ENCODE results near the gene CHID1.

CHID1 gene

GRCh38 chr11:876545-876944 lies 34.1 kb downstream of the CHID1 start:
- Histone ChIP-seq H3K9me3 (ENCODE audit: control insufficient read depth, insufficient read depth, low read length) (no peaks in the 10 kb centered on the region), H3K36me3 (ENCODE audit: insufficient read depth, low read length) (peaks cover 8% of the 10 kb centered on the region), H3K4me1 (ENCODE audit: insufficient read depth, low read length) (no peaks in the 10 kb centered on the region), H3K9ac (ENCODE audit: low read depth, low read length) (no peak overlapping the region)

- Histone ChIP-seq H3K36me3 (ENCODE audit: insufficient read depth, low read length) (peaks cover 8% of the 10 kb centered on the region), H3K9ac (ENCODE audit: low read depth, low read length) (no peak overlapping the region), H3K4me1 (ENCODE audit: insufficient read depth, low read length) (no peaks in the 10 kb centered on the region), H3K9me3 (ENCODE audit: control insufficient read depth, insufficient read depth, low read length) (no peaks in the 10 kb centered on the region)
Observed at GRCh38 chr11:875769-876301, 34.8 kb downstream of the CHID1 start.

DNA sequence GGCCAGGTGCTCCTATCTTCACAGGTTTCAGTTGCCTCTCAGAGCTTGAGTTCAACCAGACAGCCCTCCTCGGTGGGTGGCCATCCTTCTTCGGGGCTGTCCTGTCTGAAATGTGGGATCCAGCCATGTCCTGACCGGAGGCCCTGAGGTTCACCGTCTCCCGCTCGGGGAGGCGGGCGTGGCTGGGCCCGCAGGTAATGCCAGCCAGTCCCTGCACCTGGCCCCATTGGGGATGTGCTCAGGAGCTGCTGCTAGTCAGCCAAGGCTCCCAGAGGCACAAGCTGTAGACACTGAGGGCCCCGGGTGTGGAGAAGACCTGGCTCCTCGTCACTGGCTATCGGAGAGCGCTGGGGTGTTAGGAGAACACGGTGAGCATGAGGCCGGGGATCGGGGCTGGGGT lies 35.4 kb downstream of the CHID1 start:
- Histone ChIP-seq H3K9me3 (ENCODE audit: control insufficient read depth, insufficient read depth, low read length) (no peaks in the 10 kb centered on the region), H3K4me1 (ENCODE audit: insufficient read depth, low read length) (no peaks in the 10 kb centered on the region; the same call in 1 of the 2 replicates), H3K36me3 (ENCODE audit: insufficient read depth, low read length) (peaks cover 8% of the 10 kb centered on the region), H3K9ac (ENCODE audit: low read depth, low read length) (no peak overlapping the region)

- no peaks in the 10 kb centered on the region; the same call in 1 of the 2 replicates for H3K4me1 ChIP-seq (ENCODE audit: insufficient read depth, low read length)
- H3K36me3 ChIP-seq (ENCODE audit: insufficient read depth, low read length): peaks cover 6% of the 10 kb centered on the region
- no peaks in the 10 kb centered on the region for H3K9me3 ChIP-seq (ENCODE audit: control insufficient read depth, insufficient read depth, low read length)
- no peak overlapping the region for H3K9ac ChIP-seq (ENCODE audit: low read depth, low read length)
Observed at GRCh38 chr11:873706-874105, 36.9 kb downstream of the CHID1 start.

- H3K9me3 ChIP-seq (ENCODE audit: control insufficient read depth, insufficient read depth, low read length): no peaks in the 10 kb centered on the region
- no peaks in the 10 kb centered on the region; the same call in 1 of the 2 replicates for H3K4me1 ChIP-seq (ENCODE audit: insufficient read depth, low read length)
- H3K36me3 ChIP-seq (ENCODE audit: insufficient read depth, low read length): peaks cover 6% of the 10 kb centered on the region
- no peak overlapping the region for H3K9ac ChIP-seq (ENCODE audit: low read depth, low read length)
Observed at GRCh38 chr11:872799-873198, 37.8 kb downstream of the CHID1 start.

GRCh38 chr11:871472-871871 lies 39.1 kb downstream of the CHID1 start:
- Histone ChIP-seq H3K36me3 (ENCODE audit: insufficient read depth, low read length) (peaks cover 6% of the 10 kb centered on the region), H3K9ac (ENCODE audit: low read depth, low read length) (no peak overlapping the region), H3K9me3 (ENCODE audit: control insufficient read depth, insufficient read depth, low read length) (no peaks in the 10 kb centered on the region), H3K4me1 (ENCODE audit: insufficient read depth, low read length) (no peaks in the 10 kb centered on the region; the same call in 1 of the 2 replicates)

DNA sequence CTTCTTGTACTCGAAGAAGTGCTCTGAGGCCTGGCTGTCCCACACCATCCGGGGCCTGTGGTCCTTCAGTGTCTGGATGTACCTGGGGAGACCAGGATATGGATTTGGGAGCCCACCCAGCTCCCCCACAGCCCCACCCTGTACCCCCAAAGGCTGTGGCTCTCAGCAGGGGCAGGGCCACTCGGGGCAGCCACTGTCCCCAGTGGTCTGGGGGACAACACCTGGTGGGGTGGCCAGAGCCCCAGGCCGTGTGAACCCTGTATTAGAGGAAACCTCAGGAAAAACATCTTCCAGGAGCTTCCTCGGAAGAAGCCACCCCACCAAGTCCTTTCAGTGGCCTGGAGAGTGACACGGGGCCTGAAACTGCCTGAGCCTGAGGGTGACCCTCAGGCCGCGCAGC lies 40.2 kb downstream of the CHID1 start:
- Histone ChIP-seq H3K9me3 (ENCODE audit: control insufficient read depth, insufficient read depth, low read length) (no peaks in the 10 kb centered on the region), H3K9ac (ENCODE audit: low read depth, low read length) (no peak overlapping the region), H3K36me3 (ENCODE audit: insufficient read depth, low read length) (no peaks in the 10 kb centered on the region), H3K4me1 (ENCODE audit: insufficient read depth, low read length) (no peaks in the 10 kb centered on the region; the same call in 1 of the 2 replicates)

DNA sequence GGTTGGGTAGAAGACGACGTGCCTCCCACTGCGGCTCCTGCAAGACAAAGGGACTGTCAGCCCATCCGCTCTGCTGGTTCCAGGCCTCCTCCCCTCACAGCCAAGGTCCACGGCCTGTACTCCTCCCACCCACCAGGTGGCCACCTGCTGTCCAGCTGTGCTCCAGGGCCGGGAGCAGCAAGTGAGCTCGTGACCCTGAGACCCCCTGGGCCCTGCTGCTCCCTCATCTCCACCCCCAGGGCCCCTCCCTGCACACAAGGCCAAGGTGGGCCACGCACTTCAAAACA lies 40.5 kb downstream of the CHID1 start:
- Histone ChIP-seq H3K4me1 (ENCODE audit: insufficient read depth, low read length) (no peaks in the 10 kb centered on the region; the same call in 1 of the 2 replicates), H3K36me3 (ENCODE audit: insufficient read depth, low read length) (no peaks in the 10 kb centered on the region), H3K9ac (ENCODE audit: low read depth, low read length) (no peak overlapping the region), H3K9me3 (ENCODE audit: control insufficient read depth, insufficient read depth, low read length) (no peaks in the 10 kb centered on the region)

DNA sequence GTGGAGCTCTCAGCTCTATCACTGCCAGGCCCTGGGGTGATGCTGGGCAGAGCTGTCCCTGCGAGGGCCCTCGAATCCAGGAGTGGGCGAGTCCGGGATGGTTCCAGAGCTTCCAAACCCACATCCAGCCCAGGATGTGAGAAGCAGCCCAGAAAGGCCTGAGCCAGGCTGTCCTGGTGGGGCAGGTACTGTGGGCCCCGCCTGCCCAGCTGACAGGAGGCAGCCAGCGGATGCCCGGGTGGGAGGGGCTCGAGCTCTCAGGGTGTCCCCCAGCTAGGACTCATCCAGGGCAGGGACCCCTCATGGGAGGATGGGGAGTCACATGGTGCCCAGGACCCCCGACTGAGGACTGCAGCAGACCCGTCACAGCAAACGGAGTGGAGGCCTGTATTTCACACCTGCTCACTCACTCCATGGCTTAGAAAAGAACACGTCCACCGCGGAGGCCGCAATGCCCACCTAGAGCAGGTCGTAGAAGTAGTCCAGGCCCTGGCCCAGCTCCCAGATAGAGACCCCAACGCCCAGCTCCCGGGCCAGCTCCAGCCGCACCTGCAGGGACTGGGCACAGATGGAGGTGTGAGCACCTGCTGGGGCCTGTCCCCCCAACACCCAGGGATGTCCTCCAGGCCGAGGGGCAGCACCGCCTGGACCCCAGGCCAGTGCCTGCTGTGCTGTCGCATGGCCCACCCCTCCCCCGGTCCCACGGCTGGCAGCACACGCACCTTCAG lies 41.0 kb downstream of the CHID1 start:
- Histone ChIP-seq H3K36me3 (ENCODE audit: insufficient read depth, low read length) (no peaks in the 10 kb centered on the region), H3K9ac (ENCODE audit: low read depth, low read length) (no peak overlapping the region), H3K9me3 (ENCODE audit: control insufficient read depth, insufficient read depth, low read length) (no peaks in the 10 kb centered on the region), H3K4me1 (ENCODE audit: insufficient read depth, low read length) (no peaks in the 10 kb centered on the region; the same call in 1 of the 2 replicates)

- H3K36me3 ChIP-seq (ENCODE audit: insufficient read depth, low read length): no peaks in the 10 kb centered on the region
- peaks cover 2% of the 10 kb centered on the region; the same call in 1 of the 2 replicates for H3K4me1 ChIP-seq (ENCODE audit: insufficient read depth, low read length)
- no peaks in the 10 kb centered on the region for H3K9me3 ChIP-seq (ENCODE audit: control insufficient read depth, insufficient read depth, low read length)
- H3K9ac ChIP-seq (ENCODE audit: low read depth, low read length): no peak overlapping the region
Observed at GRCh38 chr11:868802-869201, 41.8 kb downstream of the CHID1 start.

GRCh38 chr11:868394-868793 lies 42.2 kb downstream of the CHID1 start:
- Histone ChIP-seq H3K9ac (ENCODE audit: low read depth, low read length) (no peak overlapping the region), H3K36me3 (ENCODE audit: insufficient read depth, low read length) (no peaks in the 10 kb centered on the region), H3K4me1 (ENCODE audit: insufficient read depth, low read length) (peaks cover 6% of the 10 kb centered on the region; the same call in 1 of the 2 replicates), H3K9me3 (ENCODE audit: control insufficient read depth, insufficient read depth, low read length) (no peaks in the 10 kb centered on the region)

DNA sequence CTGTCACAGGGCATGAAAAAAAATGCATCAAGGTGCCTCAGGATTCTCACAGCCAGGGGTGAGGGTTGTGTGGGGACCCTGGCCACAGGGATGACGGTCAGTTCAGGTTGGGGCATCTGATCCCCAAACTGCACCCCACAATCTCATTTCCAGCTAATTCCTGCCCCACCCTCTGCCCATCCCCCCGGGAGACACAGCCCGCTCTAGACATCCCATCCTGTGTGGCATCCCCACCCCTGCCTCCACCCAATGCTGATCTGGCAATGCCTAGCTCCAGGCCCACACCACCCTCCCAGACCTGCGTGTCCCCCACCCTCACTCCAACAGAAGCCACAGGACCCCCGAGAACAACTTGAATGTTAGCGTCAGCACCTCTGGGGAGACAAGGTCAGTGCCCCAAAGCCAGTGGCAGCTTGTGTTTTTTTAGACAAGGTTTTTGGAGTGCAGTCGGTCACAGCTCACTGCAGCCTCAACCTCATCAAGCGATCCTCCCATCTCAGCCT lies 42.7 kb downstream of the CHID1 start:
- no peak overlapping the region for H3K9ac ChIP-seq (ENCODE audit: low read depth, low read length)
- H3K9me3 ChIP-seq (ENCODE audit: control insufficient read depth, insufficient read depth, low read length): no peaks in the 10 kb centered on the region
- no peaks in the 10 kb centered on the region for H3K36me3 ChIP-seq (ENCODE audit: insufficient read depth, low read length)
- peaks cover 11% of the 10 kb centered on the region for H3K4me1 ChIP-seq (ENCODE audit: insufficient read depth, low read length)

DNA sequence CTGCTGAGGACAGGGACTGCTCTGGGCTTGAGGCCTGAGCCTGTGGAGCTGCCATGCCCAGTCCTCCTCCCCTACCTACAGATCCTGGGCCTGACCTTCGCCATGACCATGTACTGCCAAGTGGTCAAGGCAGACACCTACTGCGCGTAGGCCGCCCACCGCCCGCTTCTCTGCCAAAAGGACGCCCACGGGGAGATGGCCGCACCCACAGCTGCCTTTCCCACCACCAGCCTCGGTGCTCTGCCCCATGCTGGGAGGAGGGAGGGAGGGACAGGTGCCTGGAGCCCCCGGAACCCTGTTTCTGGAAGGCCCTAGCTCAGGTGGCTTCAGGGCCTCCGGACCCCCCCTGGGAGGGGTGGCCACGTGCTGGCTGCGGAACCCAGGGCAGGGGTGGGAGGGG lies 44.1 kb downstream of the CHID1 start:
- H3K4me1 ChIP-seq (ENCODE audit: insufficient read depth, low read length): peaks cover 21% of the 10 kb centered on the region
- H3K9ac ChIP-seq (ENCODE audit: low read depth, low read length): no peak overlapping the region
- H3K36me3 ChIP-seq (ENCODE audit: insufficient read depth, low read length): no peaks in the 10 kb centered on the region
- H3K9me3 ChIP-seq (ENCODE audit: control insufficient read depth, insufficient read depth, low read length): no peaks in the 10 kb centered on the region

- Histone ChIP-seq H3K9ac (ENCODE audit: low read depth, low read length) (no peak overlapping the region), H3K36me3 (ENCODE audit: insufficient read depth, low read length) (no peaks in the 10 kb centered on the region), H3K4me1 (ENCODE audit: insufficient read depth, low read length) (peaks cover 21% of the 10 kb centered on the region), H3K9me3 (ENCODE audit: control insufficient read depth, insufficient read depth, low read length) (no peaks in the 10 kb centered on the region)
Observed at GRCh38 chr11:865462-866430, 44.9 kb downstream of the CHID1 start.

Data from ES-I3 (cell line).